HG03442 (cell line): ENCODE results near the gene RUBCNL.
"Not testable (repeated sequence)": the region's sequence is repeated elsewhere in the genome, so short reads cannot be mapped to it uniquely, and the experiment has no call there.

Experiments
- ATAC-seq: cut with Tn5 transposase; IDR thresholded peaks from one replicate; pipeline ENCODE4 v1.9.1; 2021; ENCODE audit warnings: mild to moderate bottlenecking, moderate library complexity; ENCODE audit not compliant: unreplicated experiment

The RUBCNL gene, protein sequence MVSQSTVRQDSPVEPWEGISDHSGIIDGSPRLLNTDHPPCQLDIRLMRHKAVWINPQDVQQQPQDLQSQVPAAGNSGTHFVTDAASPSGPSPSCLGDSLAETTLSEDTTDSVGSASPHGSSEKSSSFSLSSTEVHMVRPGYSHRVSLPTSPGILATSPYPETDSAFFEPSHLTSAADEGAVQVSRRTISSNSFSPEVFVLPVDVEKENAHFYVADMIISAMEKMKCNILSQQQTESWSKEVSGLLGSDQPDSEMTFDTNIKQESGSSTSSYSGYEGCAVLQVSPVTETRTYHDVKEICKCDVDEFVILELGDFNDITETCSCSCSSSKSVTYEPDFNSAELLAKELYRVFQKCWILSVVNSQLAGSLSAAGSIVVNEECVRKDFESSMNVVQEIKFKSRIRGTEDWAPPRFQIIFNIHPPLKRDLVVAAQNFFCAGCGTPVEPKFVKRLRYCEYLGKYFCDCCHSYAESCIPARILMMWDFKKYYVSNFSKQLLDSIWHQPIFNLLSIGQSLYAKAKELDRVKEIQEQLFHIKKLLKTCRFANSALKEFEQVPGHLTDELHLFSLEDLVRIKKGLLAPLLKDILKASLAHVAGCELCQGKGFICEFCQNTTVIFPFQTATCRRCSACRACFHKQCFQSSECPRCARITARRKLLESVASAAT

GRCh38 chr13:46387064-46387851 is at the start of gene RUBCNL:
RUBCNL (minus strand) TSS chr13:46387252; CDS start chr13:46372475, 14,777 bp downstream.
- peak; percentile 26 for ATAC-seq

DNA sequence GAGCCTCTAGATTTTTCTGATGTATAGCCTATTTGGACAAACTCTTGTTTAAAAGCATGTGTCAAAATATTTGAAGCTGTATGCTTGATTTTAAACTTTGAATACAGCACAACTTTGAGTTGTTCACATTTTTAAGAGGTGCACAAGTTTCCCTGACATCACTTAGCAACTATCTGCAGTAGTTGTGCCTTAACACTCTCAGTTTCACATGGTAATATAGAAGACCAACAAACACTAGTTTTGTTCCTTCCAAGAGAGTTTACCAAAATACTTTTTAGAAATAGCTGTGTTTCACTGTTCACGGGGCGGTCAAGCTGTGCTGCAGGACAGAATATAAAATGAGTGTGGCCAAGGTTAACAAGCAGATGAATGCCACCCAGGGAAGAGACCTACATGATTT is 42.5 kb upstream of the RUBCNL start:
- ATAC-seq = not testable (repeated sequence)

- no peak for ATAC-seq
These were observed 18.4 kb upstream of the RUBCNL start for GRCh38 chr13:46405457-46405856.

- no peak for ATAC-seq
These were observed 17.7 kb upstream of the RUBCNL start for GRCh38 chr13:46404733-46405100.

DNA sequence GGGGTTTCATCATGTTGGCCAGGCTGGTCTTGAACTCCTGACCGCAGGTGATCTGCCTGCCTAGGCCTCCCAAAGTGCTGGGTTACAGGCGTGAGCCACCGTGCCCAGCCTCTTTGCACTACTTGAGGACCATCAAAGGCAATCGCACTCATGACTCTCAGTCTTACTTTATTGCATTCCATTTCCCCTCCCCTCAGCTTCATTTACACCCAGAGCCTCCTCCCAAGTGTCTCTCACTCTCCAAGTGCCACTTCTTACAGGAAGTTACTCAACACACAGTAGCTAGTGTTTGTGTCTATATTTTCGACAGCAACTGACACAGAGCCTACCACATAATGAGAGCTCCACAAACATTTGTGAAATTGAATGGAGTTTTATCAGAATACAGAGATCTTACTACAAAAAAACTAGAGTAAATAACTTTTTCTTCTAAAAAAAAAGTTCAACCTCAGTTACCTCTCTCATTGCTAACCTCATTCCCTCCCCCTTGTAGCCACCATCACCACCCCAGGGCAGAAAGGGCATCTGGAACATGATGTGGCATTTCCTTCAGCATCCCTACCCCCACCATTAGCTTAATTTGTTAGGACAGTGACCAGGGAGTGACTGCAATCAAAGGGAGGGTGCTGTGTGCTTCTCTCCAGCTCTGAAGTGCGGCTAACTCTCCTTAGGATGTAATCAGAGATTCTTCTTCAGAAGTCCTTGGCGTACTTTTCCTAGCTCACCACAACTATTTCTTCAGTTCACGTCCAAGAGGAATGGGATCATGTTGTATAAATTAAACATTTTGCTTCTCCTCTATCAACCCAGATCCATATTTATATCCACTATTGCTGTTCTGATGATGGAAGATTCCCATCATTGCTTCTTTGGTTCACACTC is 17.0 kb upstream of the RUBCNL start:
- no peak for ATAC-seq

DNA sequence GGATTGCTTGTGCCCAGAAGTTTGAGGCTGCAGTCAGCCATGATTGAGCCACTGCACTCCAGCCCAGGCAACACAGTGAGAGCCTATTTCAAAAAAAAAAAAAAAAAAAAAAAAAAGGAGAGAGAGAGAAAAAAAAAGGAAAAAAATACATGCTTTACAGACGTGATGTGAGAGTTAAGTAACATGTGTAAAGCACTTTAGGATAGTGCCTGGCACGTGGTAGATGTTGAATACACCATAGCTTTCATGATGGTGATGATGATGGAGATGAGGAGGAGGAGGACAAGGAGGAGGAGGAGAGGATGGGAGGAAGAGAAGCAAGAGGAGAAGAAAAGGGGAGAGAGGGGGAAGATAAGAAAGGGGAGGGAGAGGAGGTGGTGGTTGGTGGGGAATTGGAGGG is 15.1 kb upstream of the RUBCNL start:
- ATAC-seq = no peak

GRCh38 chr13:46401432-46401831 is 14.4 kb upstream of the RUBCNL start:
- ATAC-seq = peak; percentile 55

GRCh38 chr13:46396341-46396740 is 9.3 kb upstream of the RUBCNL start:
- no peak for ATAC-seq

DNA sequence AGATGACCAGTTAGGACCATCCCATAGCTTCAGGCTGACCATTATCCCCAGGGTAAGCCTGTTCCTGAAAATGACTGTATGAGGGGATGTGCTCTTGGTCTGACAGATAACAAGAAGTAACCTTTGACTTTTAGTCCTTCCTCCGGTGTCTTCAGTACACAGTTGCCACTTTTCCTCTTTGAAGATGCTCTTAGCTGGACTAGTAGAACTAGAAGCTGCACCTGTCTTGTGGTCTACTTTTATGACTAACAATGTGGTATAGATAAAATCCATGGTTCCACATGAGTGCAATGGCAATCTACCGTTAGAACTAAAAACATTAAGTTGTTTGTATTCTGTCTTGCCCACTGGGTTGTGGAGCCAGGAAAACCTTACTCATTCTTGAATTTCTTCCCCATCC is 5.9 kb upstream of the RUBCNL start:
- ATAC-seq = peak; percentile 56

DNA sequence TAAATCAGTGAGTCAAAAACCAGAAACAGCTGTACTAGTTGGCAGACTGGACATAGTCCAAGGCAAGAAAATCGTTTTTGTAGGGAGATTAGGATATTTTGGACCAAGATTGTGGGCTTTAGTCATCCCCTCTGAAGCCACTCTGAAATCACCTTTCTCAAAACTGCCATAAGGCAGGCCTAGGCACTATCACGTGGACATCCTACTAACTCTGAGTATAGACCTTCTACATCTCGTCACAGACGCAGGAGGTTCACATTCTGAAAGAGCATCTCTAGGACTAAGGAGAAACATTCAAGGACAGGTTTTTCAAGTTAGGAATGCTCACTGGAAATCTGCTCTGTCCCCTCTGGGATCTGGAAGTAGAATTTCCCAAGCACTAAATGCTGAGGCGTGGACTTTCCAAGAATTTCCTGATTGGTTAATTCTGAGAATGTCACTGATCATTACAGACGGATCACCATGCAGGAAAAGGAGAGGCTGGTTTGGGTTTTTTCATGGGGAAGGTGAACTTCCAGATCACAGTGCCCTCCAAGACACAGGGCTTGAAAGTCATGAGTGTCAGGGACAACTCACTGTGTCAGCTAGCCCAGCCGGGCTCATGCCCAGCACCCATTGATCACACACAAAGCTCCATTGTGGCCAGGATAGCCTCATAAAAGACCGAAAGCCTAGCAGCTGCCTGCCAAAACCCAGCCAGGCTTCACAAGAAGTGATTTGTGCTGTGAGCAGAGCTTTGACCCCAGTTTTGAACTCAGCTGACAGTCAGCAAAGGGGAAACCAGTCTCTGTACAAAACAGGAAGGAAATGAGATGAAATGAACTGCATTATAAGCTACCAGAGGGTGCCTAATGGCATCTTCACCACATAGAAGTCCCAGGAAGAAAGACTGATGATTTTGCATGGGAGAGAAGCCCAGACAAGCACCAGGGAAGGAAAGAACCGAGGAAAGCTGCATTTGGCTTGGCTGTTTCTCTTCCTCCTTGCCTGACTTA is 2.7 kb upstream of the RUBCNL start:
- ATAC-seq = peak; percentile 38

DNA sequence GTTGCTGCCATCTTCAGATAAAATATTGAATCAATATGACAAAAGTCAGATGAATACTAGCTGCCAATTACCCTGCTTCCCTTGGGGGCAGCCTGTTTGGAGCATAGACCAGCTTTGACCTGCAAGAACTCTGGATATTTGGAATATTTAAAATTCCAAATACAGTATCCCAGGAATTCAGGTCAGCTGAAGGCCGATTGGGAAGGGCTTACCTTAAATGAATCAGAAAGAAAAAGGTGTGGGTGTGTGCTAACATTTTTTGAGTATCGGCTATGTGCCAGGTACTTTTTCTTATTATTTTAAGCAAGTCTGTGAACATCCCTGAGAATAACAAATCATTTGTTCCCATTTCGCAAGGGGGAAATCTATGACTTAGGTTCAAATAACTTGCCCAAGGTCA is 1.8 kb upstream of the RUBCNL start:
- no peak for ATAC-seq

GRCh38 chr13:46388308-46388707 is 1.3 kb upstream of the RUBCNL start:
- no peak for ATAC-seq

DNA sequence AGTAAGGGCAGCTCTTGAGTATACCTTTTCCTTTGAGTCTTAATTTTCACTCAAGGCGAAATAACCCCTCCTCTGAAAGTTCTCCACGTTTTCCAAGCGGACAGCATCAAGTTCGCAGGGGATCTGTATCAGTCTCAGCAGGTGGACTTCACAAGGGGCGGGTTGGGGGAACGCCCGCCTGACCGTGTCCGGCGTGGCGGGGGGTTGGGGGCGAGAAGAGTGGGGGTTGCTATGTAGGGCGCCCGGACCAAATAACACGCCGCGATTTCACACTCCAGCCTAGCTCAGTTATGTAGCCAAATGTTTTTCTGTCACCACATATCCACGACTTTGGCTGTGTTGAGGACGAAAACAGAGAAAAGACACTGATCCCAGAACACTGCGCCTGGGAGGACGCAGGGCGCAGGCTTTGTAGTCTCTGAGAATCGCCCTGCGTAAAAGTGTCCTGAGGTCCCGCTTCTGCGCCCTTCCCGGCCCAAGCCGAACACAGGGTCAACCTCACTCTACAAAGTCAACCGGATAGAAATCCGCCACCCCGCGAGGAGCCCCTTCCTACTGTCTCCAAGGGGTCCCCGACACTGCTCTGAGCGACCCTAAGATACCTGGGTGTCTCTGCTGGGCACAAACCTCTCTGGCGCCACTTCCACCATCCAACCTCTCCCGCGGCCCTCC is 524 bp downstream of the RUBCNL start:
- no peak for ATAC-seq

GRCh38 chr13:46385946-46386345 is 1.1 kb downstream of the RUBCNL start:
- no peak for ATAC-seq

DNA sequence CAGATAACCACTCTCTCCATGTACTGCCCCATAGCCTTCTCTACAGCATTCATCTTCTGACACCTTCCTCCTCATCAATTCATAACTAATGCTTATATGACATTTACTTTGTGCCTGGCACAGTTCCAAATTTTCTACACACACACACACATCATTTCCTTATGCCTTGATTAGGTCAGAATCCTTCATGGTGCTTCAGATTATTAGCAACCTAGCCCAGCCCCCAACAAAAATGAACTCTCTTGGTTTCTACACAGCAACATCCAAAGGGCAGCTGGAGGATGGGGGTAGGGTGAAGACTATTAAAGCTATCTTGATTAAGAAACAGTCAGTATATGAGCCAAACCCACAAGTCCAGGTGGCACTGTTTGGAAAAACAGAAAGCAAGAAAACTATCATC is 3.7 kb downstream of the RUBCNL start:
- no peak for ATAC-seq

DNA sequence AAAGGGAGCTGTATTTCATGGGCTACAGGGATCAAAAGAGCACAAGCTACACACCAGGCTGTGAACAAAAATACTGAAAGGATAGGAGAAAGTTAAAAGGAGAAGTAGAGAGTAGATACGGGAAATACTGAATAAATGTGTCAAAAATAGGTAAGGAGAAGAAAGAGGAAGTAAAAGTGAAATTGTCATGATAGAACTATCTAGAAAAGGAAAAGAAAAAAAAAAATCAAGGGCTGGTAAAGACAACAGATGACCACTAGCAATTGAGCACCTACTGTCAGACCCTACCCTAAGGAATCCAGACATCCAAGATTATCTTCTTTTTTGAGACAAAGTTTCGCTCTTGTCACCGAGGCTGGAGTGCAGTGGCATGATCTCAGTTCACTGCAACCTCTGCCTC is 4.8 kb downstream of the RUBCNL start:
- peak; percentile 36 for ATAC-seq

DNA sequence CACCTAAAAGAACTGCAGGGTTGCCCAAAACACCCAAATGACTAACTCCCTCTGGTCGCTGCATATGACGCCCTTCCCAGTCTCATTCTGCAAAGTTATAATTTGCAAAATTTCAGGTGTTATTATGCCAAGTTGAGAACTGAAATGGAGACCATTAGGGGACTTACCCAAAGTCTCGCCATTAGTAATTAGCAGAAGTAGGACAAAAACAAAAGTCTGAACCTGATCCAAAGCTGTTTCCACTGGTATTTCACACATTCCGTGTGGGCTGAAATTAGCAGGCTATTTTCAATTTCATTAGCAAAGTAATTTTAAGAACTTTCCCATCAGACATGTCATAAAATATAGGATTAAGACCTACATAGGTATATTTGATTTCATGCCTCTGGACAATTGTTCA is 6.8 kb downstream of the RUBCNL start:
- ATAC-seq = peak; percentile 28

- ATAC-seq = no peak
These were observed 7.4 kb downstream of the RUBCNL start for GRCh38 chr13:46379611-46380010.

GRCh38 chr13:46378411-46378810 is 8.6 kb downstream of the RUBCNL start:
- ATAC-seq = no peak
